HK-2 (cell line): Measurements from ENCODE around the gene SF3B3.
A peak's percentile ranks its signal among the peaks of the same experiment; 100 is the strongest.
"Not testable (repeated sequence)": the region's sequence is repeated elsewhere in the genome, so short reads cannot be mapped to it uniquely, and the experiment has no call there.

Experiments used
- DNase-seq: peaks from one replicate; pipeline ENCODE4 v3.0.0-alpha.2; 2018; ENCODE audit not compliant: unreplicated experiment

SF3B3 gene

DNA sequence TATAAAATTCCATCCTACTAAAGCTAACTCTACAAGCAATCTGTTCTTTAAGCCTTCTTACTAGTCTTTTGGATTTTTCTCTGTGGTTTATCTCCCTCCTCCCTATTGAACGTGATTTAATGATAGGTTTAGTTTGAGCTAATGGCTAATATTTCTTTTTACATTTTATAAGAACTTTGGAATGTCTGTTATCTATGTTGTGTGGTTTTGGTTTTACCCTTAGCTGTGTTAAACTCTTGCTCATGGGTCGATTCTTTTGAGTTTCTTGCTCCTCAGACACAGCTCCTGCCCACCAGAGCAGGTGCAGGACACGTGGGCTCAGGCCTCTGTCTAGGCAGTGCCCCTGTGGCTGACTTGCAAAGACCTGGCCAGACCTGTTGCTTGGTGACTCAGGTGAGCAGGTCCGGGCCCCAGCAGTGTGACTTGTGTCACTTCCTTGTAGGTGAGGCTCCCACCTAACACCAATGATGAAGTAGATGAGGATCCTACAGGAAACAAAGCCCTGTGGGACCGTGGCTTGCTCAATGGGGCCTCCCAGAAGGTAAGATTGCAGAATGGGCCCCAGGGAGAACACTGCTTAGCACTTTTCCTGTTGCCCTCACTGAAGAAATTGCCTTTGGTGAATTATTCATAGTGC, 45.1 kb downstream of the SF3B3 start:
- DNase-seq, result no peak

DNA sequence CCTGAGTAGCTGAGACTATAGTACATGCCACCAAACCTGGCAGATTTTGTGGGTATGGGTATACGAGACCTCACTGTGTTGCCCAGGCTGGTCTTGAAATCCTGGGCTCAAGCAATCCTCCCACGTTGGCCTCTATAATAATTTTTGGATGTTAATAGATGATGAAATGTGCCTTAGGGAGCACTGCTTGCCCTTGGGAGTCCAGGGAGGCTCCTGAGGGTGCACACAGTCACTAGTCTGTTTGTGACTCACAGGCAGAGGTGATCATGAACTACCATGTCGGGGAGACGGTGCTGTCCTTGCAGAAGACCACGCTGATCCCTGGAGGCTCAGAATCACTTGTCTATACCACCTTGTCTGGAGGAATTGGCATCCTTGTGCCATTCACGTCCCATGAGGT, 46.1 kb downstream of the SF3B3 start:
- no peak for DNase-seq

DNA sequence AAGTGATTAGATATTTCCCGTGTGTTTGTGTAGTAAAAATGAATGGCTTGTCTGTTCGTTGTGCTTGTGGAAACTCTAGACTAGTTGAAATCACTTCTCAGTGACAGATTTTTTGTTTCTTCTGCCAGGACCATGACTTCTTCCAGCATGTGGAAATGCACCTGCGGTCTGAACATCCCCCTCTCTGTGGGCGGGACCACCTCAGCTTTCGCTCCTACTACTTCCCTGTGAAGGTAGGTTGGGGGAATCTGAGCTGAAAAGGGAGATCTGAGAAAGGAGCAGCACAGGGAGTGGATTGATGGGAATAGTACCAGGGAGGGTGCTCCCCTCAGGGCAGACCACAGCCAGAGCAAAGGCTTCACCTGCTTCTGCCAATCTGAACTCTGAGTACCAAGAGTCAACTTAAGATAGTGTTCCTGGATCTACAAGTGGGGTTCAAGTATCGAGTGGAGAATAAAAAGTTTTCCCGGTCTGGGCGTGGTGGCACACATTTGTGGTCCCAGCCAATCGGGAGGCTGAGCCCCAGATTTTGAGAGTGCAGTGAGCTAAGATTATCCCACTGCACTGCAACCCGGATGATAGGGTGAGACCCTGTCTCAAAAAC, 47.5 kb downstream of the SF3B3 start:
- no peak for DNase-seq

DNA sequence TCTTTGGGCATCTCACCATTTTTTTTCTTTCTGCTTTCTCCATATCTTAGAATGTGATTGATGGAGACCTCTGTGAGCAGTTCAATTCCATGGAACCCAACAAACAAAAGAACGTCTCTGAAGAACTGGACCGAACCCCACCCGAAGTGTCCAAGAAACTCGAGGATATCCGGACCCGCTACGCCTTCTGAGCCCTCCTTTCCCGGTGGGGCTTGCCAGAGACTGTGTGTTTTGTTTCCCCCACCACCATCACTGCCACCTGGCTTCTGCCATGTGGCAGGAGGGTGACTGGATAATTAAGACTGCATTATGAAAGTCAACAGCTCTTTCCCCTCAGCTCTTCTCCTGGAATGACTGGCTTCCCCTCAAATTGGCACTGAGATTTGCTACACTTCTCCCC, 48.0 kb downstream of the SF3B3 start:
- DNase-seq, result no peak

DNA sequence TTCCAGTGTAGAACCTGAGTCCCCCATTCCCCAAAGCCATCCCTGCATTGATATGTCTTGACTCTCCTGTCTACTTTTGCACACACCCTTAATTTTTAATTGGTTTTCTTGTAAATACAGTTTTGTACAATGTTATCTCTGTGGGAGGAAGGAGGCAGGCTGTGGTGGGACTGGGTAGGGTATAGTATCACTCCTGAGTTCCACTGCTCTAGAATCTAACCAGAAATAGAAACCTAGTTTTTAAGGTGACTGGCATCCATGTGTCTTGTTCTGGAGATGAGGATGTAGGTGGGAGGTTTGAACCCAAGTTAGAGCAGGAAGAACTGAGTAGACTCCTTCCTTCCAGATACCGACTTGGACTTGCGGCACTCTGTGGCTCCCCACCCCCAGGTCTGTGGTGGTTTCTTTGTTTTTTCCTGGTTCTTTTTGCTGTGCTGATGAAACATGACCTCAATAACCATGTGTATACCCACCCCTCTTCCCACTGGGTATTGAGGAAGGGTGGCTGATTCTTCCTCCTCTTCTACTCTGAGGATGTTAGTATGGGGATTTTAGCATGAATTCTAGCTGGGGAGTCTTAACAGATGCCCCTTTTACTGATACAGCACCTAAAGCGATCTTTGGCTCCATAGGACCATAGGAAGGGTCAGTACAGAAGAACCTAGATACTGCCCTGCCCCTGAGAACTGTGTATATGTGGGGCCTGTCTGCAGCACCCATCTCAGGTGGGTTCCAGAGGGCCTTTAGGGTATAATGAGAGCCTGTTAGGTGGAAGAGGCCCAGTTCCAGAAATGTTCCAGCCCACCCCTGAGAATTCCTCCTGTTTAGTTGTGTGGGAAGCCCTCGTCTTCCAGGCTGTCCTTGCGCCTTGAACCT, 48.7 kb downstream of the SF3B3 start:
- DNase-seq, result no peak

DNA sequence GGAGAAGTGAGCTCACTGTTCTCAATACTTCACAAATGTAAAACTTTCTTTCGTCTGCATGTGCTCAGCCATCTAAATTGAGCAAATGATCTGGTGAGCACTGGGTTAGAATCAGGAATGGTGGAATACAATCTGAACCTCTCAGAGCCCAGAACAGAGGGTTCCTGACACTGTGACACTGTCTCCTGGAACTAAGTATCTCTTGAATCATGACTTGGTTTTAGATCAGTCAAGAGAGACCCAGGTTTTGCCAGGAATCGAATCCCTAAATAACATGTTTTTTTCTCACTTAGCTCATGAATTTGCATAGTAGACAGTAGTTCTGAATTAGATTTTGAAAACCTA, 49.3 kb downstream of the SF3B3 start:
- no peak for DNase-seq

DNA sequence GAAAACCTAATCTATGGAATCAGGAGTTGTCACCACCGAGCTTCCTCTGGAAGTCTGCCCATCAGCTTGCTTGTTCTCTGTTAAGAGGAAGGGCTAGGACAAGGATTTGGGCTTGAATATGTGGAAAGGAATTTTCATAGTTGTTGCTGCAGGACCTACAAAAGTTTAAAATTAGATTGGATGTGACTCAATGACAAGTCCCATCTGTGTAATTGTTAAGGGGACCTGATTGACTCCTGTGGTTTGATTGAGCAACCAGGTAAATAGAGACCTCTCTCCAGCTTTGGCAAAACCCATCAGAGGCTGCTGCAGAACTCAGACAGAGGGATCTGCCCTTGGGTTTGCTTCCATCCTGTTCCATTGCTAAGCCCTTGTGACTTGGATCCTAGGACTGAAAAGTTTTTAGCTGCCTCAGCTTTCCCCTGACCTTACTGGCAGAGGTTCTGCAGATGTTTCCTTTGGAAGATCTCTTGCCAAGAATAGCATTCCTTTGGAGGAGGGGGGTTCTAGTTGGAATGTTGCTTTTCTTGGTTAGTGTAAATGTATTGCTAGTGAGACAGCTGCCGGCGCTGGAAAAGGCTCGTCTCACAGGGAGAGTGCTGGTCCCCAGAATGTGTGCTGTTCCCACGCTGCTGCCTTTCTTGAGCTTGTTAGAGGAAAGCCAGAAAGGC, 50.0 kb downstream of the SF3B3 start:
- no peak for DNase-seq

DNA sequence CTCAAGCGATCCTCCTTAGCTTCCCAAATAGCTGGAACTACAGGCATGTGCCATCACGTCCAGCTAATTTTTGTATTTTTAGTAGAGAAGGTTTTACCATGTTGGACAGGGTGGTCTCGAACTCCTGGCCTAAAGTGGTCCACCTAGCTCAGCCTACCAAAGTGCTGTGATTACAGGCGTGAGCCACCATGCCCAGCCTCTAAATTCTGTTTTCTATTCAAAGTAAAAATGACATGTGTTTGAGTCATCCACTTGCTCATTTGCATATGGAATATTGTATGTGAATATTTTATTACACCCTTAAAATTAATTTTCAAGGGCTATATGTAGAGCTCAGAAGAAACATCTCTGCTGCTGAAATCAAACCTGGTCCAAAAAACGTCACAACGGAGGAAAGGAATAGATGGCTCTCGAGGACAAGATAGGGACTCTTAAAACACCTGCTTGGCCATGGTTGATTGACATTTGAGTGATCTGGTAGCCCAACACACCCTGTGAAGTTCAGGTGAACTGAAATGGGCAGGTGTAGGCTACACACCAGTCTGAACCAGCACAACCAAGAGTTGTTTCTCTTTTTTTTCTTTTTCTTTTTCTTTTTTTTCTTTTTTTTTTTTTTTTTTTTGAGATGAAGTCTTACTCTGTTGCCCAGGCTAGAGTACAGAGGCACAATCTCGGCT, 51.1 kb downstream of the SF3B3 start:
- no peak for DNase-seq

DNA sequence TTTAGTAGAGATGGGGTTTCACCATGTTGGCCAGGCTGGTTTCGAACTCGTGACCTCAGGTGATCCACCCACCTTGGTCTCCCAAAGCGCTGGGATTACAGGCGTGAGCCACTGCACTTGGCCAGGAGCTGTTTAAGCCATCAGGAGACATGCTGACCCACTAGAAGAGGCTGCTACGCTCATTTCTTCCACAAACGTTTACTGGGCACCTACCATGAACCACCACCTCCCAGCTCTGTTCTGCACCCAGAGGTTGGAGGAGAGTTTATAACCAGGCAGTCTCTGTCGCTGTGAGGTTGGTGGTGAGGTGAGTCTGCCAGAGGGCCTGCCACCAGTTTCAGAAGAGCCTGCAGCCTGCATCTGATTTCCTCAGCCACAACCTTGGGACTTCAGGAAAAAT, 51.8 kb downstream of the SF3B3 start:
- DNase-seq, result no peak

DNA sequence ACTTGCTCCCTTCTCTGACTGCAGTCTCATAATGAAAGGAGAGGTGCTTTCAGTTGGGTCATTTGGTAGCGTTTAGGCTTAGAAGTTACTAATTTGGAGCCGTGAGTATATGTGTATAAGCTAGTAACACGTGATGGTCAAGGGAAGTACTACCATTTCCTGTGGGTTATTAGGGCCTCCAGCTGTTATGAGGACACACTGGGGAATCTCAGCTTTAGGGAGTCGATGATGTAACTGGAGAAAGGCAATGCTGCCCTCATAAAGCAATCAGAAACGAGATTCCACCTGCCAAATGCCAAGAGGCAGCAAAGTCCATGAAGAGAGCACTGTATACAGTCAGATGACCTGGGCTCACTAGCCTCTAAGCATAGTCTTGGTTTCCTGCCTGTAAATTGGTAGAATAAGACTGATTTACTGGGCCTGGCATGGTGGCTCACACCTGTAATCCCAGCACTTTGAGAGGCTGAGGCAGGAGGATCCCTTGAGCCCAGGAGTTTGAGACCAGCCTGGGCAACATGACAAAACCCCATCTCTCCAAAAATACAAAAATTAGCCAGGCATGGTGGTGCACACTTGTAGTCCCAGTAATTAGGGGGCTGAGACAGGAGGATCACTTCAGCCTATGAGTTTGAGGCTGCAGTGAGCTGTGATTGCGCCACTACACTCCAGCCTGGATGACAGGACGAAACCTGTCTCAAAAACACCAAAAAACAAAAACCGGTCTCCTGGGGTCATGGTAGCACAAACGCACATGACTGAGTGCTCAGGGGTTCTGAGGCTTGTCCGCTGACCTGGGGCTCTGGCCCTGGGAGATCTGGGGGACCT, 53.0 kb downstream of the SF3B3 start:
- peak; percentile 41 for DNase-seq

DNA sequence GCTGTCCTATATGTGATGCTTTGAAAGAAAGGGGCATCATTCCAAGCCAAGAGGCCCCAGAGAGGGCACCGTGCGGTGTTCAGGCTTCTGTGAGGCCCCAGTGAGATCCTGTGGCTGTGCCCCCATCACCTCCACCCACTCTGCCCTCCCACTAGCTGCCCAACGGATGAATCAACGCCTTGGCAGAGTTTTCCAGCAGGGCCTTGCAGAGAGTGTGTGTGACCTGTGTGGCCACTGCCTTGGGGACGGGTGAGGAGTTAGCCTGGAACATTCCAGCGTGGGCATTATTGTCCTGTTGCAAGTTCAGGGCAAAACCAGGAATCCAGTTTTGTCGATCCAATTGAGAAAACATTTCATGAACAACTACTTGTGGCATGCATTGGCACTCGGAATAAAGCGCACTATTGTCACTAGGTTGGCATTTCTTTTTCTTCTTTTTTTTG, 53.7 kb downstream of the SF3B3 start:
- peak; percentile 78 for DNase-seq

DNA sequence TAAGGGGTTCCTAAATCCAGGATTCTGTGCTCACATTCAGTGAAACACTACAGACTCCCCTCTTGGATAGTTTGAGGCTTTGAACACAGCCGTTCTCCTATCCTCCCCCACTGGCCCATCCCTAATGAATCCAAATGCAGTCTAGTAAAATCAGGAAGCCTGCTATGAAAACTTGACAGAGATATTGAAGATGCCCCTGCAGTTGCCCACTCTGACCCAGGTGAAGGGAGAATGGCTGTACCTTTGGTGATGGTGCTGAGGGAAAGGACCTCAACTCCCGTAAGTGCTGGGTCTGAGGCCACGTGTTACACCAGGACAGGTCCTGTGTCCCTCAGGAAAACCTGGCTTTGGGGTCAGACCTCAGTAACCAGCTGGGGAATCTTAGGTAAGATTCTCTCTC, 54.4 kb downstream of the SF3B3 start:
- no peak for DNase-seq

DNA sequence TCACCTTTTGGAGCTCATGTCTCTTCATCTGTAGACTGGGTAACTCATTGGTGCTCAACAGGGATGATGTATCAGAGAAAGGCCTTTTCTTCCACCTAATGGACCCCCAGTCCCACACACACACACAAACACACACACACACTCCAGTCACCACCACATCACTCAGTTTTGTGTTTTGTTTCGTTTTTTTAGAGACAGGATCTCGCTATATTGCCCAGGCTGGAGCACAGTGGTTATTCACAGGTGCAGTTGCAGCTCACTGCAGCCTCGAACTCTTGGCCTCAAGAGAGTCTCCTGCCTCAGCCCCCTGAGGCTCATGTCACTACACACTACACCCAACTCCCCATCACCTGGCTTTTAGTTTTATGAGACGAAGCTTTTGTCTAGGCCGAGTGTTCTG, 55.6 kb downstream of the SF3B3 start:
- no peak for DNase-seq

DNA sequence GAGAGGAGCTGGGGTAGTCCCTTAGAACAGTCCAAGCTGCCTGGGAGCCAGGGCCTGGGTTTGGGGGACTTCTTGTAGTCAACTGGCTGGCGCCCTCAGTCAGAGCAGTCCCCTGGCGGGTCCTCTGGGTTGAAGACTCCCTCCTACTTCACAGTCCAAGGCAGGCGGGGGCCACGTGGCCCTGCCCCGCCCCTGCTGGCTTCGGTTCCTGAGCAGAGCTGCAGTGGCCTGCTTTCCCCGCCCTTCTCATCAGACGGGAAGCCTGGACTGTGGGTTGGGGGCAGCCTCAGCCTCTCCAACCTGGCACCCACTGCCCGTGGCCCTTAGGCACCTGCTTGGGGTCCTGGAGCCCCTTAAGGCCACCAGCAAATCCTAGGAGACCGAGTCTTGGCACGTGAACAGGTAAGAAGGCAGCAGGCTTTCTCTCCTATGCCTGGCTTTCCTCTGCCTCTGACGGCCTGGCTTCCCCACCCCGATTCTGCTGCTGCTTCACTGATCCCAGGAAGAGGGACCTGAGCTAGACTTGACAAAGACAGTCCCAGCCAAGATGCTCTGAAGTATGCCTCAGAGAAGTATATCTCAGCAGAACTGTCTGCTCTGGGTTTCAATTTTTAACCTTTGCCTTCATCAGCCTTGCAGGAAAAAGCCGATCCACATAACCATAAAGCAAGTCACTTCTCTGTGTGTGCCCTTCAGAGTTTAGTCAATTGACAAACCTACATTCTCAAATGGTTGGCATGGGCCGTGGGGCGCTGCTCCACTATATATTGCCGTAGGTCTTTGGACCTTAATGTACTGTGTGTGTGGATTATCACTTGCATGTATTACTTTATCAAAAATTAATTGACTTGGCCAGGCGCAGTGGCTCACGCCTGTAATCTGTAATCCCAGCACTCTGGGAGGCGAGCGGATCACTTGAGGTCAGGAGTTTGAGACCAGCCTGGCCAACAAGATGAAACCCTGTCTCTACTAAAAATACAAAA, 56.3 kb downstream of the SF3B3 start:
- no peak for DNase-seq

DNA sequence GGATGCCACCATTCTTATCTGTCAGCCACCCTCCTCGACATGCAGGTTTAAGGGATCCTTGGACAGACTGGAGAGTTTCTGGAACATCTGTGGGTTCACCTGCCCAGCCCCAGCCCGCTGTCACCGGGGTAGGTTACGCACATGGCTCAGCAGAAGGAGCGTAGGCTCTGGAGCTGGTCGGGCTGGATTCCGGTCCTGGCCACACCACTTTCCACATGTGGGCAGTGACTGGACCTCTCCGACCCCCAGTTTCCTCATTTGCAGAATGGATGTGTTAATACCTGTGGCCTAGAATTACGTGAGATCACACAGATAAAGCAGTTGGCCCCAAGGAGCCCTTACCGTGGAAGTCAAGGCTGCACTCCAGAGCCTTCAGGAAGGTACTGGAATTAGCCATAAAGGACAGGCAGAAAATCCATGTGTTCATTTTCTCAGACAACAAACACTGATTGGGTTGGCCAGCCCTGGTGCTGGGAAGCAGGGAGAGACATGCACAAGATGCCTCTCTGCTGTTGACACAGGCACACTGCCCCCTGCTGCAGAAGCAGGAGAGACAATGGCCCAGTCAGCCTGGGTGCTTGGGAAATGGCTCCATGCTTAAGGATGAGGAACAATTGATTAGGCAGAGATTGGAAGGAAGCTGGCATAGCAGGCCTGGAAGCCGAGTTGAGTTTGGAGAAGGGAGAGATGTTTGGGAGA, 58.8 kb downstream of the SF3B3 start:
- no peak for DNase-seq

DNA sequence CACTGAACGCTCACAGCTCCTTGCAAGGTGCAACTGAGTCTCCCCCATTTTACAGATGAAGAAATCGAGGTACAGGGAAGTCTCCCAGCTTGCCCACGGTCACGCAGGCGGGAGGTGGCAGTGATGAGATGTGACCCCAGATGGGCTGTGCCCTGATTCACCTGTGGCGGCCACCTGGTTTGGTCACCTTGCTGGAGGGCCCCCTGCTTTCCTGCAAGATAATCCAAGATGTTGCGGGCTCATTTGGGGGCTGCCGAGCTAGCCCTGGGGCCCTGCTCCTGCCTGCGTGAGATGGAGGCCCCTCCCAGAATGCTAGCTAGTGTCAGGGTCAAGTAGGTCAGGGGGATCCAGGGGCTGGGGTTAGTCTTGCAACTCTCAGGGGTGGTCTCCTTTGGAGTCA, 63.1 kb downstream of the SF3B3 start:
- DNase-seq, result no peak

DNA sequence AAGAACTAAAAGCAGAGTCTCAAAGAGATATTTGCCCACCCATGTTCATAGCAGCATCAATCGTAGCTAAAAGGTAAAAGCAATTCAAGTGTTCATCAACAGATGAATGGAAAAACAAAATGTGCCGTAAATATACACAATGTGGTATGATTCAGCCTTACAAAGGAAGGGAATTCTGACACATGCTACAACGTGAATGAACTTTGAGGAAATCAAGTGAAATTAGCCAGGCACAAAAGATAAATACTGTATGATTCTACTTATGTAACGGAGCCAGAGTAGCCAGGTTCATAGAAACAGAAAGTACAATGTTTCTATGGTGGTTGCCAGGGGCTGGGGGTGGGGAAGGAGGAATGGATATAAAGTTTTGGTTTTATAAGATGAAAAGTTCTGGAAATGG, 64.9 kb downstream of the SF3B3 start:
- no peak for DNase-seq

DNA sequence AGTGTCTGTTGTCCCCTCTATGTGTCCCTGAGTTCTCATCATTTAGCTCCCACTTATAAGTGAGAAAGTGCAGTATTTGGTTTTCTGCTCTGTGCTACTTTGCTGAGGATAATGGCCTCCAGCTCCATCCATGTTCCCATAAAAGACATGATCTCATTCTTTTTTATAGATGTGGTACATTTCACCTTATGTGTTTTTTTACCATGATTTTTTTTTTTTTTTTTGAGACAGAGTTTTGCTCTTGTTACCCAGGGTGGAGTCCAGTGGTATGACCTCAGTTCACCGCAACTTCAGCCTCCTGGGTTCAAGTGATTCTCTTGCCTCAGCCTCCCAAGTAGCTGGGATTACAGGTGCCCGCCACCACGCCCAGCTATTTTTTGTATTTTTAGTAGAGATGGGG, 65.8 kb downstream of the SF3B3 start:
- DNase-seq, result not testable (repeated sequence)

DNA sequence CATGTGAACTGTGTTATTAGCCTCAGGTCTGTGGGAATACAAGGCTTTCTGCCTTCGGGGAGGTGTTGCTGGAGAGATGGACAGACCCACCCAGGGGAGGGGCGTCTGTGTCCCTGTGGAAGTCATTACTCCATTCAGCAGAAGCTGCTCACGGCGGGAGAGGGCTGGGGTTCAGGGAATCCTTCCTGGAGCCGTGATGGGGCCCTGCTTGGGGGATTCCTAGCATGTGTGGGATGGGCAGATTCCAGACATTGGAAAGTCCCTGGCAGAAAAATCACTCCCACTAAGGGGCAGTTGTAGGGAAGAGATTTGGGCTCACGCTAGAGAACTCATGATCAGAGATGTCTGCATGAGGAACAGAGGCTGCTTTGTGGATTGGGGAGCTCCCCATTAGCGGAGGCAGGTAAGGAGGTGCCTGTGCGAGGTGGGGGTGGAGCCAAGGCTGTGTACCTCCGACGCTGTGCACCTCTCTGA, 66.4 kb downstream of the SF3B3 start:
- DNase-seq, result no peak
